ENCODE measurements around the gene PAX7.

PAX7 gene

GRCh38 chr1:18618546-18619466, 11.8 kb upstream of the PAX7 start:
- no peak for DNase-seq (ENCODE audit: low read depth)

GRCh38 chr1:18619467-18619835, 11.2 kb upstream of the PAX7 start:
- no peak for DNase-seq (ENCODE audit: low read depth)

DNA sequence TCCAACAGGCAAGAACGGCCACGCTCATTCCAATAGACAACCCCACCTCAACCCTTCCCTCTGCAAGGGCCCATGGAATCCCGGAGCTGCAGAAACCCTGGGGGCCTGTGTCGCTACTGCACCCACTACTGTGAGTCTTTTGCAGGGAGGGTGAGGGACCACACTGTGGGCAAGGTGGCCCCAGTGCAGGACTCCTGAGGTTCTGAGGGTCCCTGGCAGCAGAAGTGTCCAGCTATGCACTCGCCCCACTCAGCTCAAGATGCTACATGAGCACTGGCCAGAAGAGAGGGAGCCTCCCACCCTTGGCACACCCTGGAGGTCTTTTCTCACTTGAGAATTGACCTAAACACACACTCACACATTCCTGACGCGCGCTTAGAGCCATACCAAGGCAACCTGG, 2.1 kb upstream of the PAX7 start:
- DNase-seq (ENCODE audit: low read depth) = no peak

GRCh38 chr1:18629659-18630510, 761 bp upstream of the PAX7 start:
- no peak for DNase-seq (ENCODE audit: low read depth)

DNA sequence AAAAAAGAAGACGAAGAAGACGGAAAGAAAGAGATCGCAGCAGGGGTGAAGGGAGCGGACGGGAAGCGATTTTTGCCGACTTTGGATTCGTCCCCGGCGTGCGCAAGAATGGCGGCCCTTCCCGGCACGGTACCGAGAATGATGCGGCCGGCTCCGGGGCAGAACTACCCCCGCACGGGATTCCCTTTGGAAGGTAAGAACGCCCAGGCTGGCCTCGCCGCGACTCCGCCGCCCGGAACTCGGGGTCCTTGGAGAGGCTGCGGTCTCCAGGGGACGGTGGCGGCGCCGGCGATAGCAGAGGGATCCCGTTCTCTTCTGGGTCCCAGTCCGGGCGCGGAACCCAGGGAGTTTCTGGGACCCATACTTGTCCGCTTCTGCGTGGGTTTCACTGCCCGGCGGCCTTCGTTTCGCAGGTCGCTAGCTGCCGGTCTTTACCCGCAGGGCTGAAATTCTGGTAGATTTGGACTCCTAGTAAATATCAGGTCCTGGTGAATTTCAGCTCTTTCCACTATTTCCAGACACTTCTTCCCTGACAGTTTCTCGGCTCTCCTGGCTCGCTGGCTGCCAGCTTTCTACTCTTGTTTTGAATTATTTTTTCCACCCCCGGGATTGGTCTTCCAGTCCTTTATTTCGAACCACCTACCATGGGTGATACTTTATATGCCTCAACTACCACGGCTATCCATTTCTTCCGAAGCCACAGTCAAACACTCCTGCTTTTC, 1.0 kb downstream of the PAX7 start:
- DNase-seq (ENCODE audit: low read depth) = no peak

DNA sequence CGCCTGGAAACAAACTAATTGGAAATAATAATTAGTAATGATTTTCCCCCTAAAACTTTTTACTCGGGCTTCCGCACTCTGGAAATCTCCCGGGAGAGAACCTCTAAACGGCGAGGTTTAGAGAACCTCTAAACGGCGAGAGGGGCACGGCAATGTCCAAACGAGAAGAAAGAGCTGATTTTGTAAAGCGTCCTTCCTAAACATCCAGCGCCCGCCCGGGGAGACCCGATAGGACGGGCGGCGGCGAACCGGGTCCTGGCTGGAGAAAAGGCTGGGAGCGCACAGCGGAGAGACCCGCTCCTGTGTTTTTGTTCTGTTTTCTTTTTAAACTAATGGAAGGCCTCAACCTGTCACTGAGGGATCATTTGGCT, 1.6 kb downstream of the PAX7 start:
- no peak for DNase-seq (ENCODE audit: low read depth)

GRCh38 chr1:18632783-18633421, 2.3 kb downstream of the PAX7 start:
- no peak for DNase-seq (ENCODE audit: low read depth)

- no peak for DNase-seq (ENCODE audit: low read depth)
Observed at GRCh38 chr1:18633422-18634155, 2.9 kb downstream of the PAX7 start.

- no peak for DNase-seq (ENCODE audit: low read depth)
Observed at GRCh38 chr1:18634276-18634675, 3.6 kb downstream of the PAX7 start.

DNA sequence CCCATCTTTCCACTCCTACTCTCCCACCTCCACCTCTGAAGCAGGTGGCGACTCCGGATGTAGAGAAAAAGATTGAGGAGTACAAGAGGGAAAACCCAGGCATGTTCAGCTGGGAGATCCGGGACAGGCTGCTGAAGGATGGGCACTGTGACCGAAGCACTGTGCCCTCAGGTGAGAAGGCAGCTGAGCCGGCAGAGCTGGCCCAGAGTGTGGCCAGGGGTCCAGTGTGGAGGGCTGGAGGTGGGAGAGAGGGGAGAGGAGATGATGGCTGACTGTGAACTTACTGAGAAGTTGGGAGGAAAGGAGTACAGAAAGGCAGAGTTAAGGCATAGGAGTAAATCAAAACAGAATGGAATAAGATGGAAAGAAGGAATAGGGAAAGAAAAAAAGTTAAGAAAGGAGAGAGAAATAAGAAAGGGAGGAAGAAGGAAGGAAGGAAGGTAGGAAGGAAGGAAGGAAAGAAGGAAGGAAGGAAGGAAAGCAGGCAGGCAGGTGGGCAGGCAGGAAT, 4.5 kb downstream of the PAX7 start:
- DNase-seq (ENCODE audit: low read depth) = no peak

- no peak for DNase-seq (ENCODE audit: low read depth)
Observed at GRCh38 chr1:18635891-18636595, 5.4 kb downstream of the PAX7 start.

DNA sequence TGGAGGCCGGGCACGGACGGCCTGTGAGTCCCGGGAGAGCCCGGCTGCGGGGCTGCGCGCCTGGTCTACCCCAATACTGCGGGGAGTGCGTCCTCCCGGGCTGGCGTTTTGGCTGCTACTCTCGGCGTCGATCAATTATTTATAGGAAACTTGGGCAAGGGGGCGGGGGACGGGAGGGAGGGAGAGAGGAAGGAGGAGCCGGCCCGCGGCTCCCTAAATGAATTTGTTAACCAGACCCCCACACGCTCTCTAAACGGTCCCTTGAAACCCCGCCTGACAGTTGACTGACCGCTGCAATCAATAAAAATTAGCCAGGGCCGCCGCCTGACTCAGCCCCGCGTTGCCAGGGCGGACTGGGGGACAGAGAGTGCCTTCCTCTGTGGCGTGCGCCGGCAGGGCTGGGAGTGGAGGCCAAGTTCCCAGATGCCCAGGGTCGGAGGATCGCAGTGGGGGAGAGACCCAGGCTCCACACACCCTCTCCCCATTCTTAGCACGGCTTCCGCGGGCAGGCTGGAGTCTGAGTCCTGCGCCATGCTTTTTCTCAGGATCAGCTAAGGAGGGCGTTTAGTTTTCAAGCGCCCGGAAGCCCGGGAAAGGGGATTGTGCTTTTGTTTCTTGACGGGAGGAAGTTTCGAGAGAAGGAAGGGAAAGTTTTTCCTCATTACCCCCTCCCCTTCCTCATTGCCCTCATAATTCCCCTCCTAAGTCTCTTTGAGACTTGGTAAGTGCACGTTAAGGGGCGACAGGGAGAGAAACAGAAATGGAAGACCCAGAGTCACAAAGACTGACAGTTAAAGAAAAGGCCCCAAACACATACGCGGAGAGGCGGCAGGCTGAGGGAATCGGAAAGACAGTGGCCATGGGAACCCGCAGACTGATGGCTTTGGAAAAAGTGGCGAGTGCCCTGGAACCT, 6.2 kb downstream of the PAX7 start:
- no peak for DNase-seq (ENCODE audit: low read depth)

DNA sequence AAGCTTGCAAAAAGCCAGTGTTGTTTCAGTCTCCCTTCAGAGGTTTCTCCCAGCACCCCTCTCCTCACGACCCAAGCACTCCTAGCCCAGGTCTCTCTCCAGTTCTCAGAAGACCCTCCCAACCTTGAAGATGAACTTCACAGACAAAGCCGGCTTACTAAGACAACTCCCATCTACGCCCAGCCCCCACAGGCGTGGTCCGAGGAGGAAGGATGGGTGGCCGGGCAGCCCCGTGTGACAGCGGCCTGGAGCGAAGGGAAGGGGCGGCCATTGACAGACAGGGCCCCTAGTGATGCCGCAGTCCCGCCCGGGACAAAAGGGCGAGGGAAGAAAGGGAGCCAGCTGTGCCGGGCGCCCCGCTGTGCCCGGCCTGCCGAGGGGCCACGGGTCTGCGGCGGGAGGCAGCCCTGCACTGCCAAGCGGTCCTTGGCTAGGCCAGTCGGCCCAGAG, 6.9 kb downstream of the PAX7 start:
- no peak for DNase-seq (ENCODE audit: low read depth)

DNA sequence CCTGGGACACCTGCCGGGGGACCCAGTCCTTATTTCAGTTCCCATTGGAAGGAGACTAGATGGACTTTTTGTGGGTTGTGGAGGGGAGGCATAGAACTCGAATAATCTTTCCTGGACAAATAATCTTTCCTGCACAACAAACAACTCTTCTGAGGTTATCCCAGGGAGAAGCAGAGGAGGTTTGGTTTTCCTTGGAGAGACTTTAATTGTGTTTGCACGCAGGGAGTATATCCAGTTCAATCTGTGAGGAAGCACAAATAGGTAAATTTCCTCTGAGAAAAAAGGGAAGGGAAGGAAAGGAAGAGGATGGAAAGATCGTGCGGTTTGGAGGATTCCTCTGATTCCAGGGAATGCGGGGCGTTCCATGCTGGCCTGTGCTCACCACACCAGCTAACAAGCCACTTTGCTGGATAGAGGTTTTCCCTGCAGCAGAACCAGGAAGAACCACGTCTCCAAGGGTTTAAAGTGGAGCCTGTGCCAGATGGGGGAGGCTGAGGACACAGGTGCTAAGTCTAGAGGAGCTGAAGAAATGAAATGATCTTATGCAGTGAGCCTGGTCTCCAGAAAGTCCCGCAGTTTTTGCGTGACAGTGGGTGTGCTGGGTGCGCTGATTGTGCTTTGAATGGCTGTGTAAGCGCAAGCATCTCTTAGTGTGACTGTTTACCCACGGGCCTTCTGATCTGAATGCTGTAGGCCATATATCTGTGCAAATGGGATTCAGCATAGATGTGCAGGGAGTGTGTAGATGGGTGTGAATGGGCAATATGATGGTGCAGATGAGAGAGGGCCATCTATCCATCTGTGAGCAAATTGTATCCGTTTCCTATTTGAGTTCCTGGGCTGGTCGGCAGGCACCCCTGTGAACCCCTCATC, 7.6 kb downstream of the PAX7 start:
- DNase-seq (ENCODE audit: low read depth) = no peak

DNA sequence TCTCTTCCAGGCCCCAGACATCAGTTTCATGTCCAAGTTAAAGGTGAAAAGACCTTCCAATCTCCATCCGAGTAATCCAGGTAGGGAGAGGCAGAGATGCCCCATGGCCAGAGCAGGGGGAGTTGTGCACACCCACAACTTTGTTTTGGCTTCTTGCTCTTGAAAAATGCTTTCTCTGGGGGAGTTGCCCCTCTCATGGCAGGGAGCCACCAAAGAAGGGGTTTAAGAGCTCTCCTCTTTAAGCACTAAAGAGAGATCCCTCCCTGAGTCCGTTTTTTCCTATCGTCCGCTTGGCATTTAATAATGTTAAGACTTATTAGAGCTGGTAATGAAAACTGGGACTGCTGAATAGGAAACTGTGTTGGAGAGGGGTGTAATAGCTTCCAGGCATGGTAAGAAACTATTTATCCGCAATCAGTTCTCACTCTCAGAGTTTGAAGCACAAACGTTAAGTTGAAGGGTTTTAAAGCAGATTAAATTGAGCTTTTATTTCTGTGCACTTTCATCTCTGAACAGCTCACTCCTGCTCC, 8.3 kb downstream of the PAX7 start:
- DNase-seq (ENCODE audit: low read depth) = no peak

DNA sequence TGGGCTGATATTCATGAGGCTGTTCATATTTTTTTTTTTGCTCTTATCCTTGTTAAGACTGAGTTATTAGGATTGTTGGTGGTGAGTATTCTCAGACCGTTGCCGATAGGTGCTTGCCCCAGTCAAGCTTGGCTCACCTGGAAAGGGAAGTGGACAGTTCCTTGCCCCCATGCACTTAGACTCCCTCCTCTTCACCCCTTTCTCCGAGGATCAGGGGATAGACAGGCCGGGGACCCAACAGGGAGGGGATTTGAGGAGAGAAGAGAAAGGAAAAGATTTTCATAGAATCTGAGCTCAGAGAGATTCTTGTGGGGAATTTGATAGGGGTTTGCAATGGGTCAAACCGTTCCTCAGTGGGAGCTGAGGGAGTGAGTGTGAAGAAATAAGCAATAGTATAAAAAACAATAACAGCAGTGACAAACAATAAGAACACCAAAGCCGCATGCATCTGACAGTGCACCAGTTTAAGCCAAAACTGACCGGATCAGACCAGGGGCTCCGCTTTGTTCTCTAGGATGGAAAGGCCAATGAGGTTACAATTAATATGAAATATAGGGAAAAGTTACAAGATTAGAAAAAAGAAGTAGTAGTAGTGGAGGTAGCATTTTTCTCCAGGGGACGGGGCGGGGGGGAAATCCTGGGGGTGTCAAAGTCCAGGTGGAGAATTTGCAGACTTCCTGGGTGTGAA, 8.9 kb downstream of the PAX7 start:
- no peak for DNase-seq (ENCODE audit: low read depth)

DNA sequence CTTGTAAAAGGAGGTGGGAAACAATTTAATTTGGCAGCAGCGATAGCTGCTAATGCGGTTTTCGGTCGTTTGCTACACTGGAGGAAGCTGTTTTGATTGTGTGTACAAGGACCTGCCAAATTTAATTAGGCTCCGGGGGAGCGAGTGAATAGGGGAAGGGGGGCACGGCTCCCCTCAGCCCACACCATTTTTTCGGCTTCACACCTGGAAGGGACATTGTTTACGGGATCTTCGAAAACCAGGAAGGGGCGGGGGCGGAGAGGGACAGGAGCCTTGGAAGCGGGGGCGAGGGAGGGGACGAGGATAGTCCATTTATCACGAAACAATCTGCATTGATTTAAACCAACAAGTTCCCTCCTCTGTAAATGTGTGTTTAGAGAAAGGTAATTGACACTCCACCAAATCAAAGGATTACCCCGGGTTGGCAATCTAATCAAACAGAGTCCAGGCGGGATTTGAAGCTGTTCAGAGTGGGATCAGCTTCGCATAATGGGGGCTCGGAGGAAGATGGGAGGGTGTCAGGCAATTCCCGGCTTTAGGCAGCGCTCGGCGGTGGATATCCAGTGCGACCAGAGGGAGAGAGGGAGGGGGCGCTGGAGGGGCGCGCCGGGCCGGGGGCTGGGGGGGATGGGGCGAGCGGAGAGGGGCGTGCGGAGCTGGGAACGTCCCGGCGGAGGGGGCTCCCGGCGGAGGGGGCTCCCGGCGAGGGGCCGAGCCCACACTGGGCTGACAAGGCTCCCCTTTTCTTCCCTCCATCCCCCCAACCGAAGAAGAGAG, 9.8 kb downstream of the PAX7 start:
- no peak for DNase-seq (ENCODE audit: low read depth)

Measured in CMK (cell line).